ELR (cell line): ENCODE data around the gene HOTAIR.

Experiments
- DNase-seq: peaks from one replicate; pipeline ENCODE4 v3.0.0-alpha.2; 2015; ENCODE audit warnings: low read depth

The HOTAIR gene

DNA sequence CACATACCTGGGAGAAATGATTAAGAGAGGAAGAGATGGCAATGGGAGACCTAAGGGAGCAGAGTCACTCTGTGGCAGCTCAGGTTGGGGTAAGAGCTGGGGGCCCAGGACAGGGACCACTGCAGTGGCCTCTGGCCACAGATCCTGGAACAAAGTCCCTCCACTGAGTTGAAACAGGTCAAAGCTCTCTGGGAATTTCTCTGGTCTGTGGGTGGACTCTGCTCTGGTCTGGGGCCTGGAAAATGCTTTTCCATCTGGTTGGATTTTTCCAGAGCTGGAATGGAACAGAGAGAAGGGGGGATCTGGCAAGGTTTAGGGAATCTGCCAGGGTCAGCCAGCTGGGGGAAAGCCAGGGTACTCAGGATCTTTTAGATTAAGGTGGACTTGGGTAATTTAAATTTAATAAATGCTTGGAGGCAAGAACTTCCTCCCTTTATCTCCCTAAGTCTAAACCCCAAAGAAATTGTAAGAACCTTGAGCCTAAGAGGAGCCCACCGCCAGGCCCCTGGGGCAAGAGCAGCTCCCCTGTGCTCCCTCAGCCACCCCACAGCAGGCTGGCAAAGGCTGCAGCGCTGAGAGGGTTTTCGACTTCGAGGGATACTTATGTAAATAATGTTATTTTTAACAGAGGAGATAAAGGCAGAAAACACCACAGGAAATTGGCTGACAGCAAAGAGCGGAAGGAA is 13.9 kb upstream of the HOTAIR start:
- no peak for DNase-seq

DNA sequence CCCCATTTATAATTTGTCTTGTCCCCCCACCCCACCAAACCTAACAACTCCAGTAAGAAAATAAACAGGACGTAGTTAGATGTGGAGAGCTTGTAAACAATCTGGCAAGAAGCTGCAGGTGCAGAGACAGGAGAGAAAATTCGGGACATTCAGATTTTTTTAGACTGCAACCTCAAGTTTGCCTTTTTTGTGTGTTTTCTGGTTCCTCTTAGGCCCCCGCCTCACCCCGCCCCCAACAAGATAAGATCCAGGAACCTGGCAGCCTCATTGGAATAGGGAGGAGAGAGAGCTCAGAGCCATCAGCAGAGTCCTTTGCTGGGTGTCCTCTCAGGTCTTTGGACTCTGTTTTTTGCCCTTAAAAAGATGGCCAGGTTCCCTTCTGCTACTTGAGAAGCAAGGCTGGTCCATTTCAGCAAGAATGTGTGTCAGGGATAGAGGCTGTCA is 13.1 kb upstream of the HOTAIR start:
- DNase-seq: no peak

DNA sequence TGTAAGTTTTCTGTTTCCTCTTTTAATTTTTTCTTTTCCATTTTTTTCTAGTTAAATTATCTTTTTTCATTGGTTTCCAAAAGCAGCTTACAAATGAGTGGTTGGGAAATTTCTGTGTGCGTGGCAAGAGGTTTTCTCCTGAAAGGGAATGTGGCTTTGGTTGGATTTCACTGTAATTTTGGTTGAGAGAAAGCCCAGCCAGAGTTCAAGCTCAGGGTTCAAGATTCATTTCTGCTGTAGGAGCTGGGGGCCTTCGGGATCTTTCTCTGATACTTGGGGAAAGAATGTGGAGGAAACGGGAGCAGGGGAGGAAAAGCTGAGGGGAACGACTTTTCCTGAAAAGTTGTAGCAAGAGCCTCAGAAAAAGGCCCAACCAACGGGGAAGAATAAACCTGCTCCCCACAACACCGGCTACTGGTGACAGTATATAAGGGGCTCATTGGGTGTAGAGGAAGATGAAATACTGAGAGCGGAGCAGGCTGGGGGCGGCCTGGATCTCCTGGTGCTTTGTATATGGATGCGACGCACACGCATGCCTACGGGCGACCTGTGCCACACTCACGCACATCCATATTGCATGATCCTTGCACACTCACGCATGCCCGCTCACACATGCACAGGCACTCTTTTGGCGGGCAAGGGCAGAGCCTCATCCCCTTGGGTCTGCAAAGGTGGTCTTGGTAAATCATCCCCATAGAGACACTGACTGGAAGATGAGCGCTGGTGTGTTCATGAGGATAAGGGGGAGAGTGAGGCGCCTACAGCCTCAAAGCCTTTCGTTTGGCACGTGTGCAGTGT is 12.1 kb upstream of the HOTAIR start:
- no peak for DNase-seq

DNA sequence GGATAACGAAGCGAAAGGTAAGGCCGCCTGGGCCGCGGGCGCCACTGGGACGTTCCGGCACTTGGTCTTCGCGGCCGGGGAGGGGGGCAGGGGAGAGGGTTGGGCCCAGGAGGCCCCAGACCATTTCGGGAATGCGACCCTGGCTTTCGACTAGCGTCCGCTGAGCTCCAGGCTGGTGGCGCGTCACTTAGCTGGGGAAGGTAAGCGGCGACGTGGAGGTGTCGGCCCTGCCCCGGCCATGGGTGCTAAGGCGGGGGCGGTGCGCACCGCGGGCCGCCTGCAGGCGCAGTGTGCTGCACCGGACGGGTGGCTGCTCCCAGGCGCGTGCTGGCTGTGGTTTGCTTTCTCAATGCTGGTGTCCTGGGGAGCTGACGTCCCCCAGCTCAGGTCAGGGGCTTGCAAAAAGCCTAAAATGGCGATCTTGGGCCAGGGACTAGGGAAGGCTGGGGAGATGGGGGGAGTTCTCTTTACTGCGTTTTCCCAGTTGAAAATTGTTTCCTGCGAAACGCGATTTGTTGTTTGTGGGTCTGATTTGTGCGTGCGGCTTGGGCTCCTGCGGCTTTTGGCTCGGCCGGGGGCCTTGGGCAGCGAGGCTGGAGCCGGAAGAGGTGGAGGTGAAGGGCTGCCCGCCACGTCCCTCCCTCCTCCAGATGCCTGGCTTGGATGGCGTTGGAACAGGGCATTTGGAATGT is 11.4 kb upstream of the HOTAIR start:
- peak; percentile 64 for DNase-seq

DNA sequence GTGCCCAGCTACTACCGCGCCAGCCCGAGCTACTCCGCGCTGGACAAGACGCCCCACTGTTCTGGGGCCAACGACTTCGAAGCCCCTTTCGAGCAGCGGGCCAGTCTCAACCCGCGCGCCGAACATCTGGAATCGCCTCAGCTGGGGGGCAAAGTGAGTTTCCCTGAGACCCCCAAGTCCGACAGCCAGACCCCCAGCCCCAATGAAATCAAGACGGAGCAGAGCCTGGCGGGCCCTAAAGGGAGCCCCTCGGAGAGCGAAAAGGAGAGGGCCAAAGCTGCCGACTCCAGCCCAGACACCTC is 10.9 kb upstream of the HOTAIR start:
- DNase-seq: no peak

DNA sequence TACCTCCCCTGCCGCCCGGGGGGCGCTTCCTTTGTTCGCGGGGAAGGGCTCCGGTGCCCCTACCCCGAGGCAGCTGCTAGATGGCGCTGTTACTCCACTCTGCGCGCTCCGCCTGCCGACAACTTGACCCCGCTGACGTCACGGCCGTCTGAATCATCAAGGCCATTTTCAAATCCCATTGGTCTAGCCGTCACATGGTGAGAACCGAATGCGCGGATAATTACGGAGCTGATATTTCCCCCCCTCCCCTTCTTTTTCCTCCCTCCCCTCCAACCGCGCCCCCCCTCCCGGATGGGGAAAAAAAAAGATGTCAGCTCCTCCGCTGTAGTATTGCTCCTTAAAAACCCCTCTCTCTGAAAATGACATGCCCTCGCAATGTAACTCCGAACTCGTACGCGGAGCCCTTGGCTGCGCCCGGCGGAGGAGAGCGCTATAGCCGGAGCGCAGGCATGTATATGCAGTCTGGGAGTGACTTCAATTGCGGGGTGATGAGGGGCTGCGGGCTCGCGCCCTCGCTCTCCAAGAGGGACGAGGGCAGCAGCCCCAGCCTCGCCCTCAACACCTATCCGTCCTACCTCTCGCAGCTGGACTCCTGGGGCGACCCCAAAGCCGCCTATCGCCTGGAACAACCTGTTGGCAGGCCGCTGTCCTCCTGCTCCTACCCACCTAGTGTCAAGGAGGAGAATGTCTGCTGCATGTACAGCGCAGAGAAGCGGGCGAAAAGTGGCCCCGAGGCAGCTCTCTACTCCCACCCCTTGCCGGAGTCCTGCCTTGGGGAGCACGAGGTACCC is 10.3 kb upstream of the HOTAIR start, which contains the start of gene HOXC10:
TSS of gene HOXC10 (plus strand) at position 246 of the 791 bp plus-strand sequence. CDS start at position 360, 114 bp downstream.
- DNase-seq: peak; percentile 97

DNA sequence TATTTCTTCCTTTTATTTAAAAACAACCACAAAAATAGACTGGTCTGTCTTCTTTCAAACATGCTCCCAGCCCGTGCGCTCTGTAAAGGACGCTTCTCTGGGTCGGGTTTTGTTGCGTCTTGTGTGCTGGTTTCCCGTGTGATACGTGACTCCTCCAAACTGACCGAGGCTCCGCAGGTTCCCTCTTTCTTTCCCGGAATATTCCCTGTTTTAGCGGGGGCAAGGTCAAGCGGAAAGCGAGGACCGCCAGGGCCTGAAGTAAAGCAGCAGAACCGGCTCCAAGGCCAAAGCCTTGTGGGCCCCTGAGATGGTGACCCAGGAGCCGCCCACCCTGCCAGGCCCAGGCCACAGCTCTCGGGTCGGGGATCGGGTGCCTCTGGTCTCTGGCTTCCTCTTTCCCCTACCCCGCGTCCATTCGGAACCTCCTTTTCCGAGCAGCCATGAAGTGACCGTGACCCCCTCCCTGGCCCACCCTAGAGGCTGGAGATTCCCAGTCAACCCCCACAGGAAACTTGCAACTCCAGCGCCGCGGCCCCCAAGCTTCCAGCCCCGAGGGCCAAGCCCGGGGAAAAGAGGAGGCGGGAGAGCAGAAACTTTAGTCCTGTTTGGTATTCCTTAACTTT is 9.3 kb upstream of the HOTAIR start:
- peak; percentile 48 for DNase-seq

DNA sequence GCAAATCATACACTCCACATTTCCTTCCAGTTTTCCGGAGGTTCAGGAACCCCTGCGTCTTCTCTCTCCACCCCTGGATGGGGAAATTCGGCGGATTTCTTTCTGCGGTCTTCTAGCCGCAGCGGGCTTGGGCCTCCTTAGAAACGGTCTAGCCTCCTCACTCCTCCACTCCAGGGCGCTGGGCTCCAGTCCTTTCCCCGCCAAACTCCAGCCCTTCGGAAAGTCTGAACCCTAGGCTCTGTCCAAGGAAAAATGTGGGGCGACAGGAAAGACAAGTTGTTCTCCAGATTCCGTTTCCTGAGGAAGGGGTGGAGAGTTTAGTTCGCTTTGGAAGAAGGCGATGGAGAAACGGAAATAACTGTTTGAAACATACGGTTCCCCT is 8.8 kb upstream of the HOTAIR start:
- DNase-seq: peak; percentile 47

DNA sequence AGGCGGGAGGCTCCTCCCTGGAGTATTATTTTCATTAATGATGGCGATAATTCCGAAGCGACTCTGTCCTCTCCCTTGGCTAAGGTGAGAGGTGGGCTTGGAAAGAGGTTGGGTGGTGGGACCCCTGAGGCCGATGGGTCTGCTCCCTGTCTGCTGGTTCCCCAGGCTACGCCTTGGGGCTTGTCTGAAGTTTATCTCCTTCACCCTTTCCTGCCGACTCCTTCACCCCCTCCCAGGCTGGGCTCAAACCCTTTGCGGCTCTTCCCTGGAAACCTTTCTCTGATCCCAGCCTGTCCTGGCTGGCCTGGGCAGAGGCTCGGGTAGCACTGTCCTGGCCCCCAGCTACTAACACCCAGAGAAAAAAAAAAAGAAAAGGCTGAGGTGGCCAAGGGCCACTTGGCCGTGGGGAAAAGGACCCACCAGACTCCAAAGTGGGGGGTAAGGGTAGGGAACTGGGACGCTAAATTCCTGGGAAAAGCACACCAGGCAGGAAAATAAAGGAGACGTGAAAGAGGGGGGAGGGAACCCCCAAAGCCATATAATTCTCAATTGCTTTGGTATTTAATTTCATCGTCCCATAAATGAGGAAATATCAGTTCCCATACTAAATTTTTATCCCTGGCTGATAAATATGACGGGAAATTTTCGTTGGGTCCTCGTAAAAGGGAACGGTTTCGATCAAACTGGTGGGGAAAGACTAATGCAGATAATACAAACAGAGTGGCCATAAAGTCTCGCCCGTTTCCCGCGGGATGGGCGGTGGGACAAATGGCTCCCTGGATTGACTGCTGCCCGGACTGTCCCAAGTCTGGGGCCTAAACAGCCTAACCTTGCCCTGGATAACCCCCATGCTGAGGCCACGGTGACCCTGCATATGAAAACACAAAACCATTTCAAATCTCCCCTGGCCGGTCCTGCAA is 8.2 kb upstream of the HOTAIR start:
- DNase-seq: no peak

DNA sequence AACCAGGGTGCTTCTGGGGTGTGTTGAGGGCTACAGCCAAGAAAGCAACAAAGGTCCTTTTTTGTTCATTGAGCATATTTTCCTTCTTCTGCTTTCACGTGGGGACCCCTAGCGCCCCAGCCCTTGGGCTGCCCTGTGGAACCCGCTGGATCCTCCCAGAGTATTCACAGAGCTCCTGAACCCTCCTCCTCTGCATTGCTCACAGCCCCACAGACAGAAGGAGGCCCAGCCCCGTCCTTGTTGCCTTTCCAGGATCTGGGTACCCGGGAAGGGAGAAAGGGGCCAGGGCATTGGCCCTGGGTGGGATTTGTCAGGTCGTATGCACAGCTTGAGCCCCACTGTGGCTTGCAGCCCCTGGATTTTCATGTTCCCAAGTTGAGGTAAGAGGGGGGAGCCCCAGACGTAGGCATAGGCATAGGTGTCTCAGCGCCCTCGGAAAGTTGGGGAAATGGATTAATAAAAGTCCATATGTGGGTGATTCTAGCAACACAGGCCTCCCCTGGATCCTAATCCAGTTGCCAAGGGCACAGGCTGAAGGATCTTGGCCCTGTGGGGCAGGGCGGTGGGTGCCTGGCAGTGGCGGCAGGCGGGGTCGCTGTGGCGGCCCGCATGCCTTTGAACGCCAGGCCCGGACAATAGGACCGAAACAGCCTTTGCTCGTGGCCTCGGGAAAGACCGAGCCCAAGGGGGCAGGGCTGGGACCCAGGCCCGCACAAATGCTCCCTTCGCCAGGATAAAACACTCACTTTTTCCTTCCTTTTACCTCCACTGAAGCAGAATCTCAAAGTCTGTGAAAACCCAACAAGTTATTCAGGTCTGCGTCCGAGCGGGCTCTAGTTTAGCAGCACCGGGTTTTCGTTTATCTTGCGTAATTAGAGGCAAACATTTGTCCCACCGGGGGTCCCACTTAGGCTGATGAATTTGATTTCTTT is 7.1 kb upstream of the HOTAIR start:
- peak; percentile 77 for DNase-seq

DNA sequence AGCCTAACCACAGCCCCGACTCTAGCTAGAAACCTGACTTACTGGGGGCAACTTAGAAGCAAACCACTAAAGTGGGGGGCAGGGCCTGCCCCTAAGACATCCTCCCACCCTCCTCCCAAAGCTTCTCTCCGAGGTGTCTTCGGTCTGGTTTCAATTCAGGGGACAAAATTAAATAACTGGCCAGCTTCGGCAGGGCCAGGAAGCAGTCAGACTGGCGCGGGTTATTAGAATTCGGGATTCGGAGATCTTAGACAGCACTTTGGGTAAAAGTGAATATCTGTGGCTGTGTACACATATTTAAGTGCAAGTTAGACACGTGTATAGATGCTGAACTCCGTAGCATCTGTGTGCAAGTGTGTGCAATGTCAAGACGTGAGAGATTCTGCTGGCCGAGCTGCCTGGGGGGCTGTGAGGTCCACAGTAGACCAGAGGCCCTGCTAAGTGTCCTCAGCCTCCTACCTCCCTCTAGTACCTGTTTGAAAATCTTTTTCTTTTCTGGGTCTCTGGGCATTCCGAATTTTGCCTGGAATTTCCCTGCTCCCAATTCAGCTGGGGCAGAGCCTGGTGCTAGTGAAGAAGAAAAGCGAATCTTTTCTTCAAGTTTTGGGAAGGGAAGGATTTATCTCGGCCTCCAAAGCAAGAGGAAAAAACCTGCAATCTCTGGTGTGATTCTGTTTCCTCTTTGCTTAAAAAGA is 6.2 kb upstream of the HOTAIR start:
- peak; percentile 27 for DNase-seq

DNA sequence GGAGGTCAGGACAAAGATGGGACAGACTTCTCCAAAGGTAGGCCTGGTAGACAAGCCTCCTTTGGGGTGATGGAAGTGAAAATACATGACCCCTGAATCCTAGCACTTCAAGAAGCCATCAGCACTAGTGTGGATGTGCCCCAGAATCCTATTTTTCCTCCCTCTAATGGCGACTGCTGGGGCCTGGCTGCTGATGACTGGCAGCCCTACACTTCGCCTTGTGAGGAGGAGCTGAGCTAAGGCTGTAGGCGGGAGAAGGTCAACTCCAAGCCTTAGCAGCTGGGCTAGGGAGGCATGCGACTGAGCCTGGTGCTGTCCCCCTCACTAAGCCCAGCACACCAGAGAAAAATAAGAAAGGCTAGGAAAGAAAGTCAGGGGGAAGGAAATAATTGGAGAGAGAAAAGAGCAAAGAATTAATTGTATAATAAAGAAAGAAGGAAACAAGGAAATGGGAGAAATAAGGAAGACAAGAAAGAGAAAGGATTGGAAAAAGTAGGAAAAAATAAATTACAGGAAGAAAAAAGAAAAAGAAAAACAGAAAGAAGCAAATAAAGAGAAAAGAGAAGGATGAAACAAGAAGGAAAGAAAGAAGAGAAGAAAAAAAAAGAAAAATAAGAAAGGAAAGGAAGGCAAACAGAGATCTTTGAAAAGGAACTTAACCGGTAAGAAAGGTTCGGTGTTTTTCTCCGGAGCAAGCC is 5.5 kb upstream of the HOTAIR start:
- peak; percentile 65 for DNase-seq

DNA sequence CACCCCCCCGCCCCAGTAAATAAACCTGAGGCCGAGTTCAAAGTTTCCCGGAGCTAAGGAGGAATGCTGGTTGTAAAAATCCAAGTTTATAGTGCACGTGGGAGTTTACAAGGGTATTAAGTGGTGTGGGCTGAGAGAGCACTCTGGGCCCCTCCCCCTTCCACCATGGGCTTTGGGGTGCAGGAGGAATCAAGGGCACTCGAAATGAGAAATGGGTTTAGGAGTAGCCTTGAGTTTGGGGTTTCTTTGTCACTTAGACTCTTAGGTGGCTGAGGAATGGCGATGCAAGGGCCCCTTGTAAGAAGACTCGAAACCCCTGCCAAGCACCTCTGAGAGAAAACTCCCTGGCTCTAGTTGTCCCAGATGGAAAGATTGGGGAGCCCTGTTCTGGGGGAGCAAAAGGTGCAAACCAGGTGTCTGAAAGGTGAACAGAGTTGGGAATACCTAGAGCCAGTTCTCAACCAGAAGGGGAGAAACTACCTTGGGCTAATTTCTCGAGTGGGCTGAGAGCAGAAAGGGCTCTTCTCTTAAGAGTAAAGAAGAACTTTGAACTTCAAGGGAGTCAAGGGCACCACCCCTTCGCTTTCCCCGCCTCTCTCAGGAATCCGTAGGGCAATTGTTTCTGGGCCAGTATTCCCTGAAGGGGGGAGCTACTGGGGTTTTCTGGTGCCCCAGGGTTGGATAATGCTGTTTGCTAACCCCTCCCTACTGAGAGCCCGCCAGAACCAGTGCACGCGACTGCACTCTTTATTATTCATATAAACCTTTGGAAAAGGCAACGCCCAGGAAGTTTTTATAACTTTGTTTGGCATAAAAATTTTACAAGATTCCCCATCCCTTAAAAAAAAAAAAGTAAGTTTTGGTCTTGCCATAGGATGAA is 4.0 kb upstream of the HOTAIR start:
- peak; percentile 75 for DNase-seq

DNA sequence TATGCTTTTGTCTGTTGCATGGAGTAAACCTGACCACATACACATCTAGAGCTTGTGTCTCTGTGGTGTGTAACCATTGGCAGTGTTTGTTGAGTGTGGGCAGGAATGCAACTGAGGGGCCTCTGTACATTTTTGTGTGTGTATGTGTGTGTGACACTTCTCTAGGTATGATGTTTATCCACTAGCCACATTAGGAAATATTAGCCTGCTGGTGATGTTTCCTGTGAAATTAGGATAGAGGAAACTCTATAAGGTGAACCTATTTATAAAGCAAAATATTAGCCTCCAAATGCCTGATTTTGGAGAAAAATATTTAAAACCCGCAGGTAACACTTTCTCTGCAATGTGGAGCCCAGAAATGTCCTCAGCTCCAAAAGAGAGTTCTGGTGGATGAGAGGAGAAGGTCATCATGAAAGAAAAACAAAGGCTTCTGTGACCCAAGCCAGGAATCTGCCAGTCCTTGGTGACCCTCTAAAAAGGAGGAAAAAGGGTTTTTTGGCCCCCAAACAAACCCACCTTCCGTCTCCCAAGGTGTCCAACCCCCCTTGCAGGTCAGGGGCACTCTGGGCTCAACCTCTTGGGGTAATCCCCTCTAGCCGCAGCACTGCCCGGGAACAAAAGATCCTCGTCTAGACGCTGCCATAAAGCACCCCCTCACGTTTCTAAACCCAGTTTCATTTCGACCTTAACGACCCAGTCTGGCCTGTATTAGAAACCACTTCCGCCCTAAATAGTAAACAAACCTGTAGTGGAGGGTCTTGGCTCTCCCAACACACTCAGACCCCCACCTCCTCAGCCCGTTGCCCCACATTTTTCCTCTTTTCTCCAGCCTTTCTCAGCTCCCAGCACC is 3.1 kb upstream of the HOTAIR start:
- DNase-seq: peak; percentile 46

DNA sequence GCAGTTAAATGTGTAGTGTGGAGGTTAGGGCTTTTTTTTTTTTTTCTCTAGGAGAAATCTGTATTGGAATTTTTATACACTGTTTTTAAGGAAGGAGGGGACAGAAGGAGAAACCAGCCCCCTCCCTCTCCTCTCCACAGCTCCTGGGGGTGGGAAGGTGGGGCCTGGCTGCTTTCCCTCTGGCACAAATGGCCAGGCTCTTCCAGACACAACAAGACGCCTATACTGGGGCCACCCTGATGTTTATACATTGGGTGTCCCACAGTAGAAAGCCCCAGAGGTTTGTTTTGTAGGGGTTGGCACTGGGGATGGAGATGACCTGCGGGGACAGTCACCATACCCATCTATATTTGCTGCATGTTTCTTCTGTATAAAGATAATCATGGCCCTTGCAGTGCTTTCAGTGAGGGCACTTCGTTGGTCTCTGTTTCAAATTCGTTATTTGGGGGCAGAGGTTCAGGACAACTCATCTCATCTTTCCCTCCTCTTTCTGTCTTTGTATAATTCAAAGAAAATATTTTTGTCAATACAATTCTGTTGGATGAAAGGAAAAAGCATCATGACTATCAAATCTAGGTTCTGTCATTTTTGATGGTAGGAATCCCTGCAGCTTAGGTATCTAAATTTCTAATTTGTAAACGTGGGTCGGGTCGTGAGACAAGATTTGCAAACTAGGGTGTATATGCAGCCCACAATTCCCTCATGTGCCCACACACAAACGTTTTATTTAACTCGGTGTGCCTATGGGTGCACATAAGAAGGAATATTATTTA is 2.3 kb upstream of the HOTAIR start:
- DNase-seq: no peak
